A673 (cell line): ENCODE results near the gene TOGARAM1.

Source experiments
- EZH2 ChIP-seq: fragments of 200-600 bp; sonication (generic); IDR thresholded peaks from 2 replicates; pipeline ENCODE4 v1.6.1; 2017; ENCODE audit warnings: borderline replicate concordance, low read depth, mild to moderate bottlenecking, mixed read lengths, antibody characterized with exemption, low read length; ENCODE audit not compliant: poor library complexity, severe bottlenecking
- TF ChIP-seq, protein P1 (sequence below): fragments of 300-800, 200-600 bp; sonication (generic); conservative IDR thresholded peaks from 2 replicates; pipeline ENCODE4 v1.5.1; 2017; ENCODE audit warnings: low read depth, mild to moderate bottlenecking, antibody characterized with exemption, low read length, moderate library complexity, mixed read lengths

- TF ChIP-seq, protein P1, sequence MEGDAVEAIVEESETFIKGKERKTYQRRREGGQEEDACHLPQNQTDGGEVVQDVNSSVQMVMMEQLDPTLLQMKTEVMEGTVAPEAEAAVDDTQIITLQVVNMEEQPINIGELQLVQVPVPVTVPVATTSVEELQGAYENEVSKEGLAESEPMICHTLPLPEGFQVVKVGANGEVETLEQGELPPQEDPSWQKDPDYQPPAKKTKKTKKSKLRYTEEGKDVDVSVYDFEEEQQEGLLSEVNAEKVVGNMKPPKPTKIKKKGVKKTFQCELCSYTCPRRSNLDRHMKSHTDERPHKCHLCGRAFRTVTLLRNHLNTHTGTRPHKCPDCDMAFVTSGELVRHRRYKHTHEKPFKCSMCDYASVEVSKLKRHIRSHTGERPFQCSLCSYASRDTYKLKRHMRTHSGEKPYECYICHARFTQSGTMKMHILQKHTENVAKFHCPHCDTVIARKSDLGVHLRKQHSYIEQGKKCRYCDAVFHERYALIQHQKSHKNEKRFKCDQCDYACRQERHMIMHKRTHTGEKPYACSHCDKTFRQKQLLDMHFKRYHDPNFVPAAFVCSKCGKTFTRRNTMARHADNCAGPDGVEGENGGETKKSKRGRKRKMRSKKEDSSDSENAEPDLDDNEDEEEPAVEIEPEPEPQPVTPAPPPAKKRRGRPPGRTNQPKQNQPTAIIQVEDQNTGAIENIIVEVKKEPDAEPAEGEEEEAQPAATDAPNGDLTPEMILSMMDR, result no peak
- no peak for TF ChIP-seq EZH2
These were observed 106.4 kb downstream of the TOGARAM1 start for GRCh38 chr14:45068396-45068795.
